HG03460 (cell line): ENCODE results near the gene COG1.

Source experiments
- ATAC-seq: cut with Tn5 transposase; IDR thresholded peaks from one replicate; pipeline ENCODE4 v1.9.1; 2021; ENCODE audit not compliant: unreplicated experiment

The COG1 gene

DNA sequence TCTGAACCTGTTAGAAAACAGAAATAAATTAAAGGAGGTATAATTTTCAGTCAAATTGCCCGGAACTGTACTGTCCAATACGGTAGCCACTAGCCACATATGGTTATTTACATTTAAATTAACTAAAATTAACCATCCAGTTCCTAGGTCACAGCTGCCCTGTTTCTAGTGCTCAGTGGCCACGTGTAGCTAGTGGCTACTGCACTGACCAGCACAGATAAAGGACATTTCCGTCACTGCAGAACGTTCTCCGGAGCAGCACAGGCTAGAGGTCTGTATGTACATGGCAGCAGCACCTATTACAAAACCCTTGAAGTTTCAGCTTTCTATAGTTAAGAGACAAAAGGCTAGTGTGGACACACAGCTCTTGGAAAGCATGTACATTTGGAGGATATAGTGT lies 35.1 kb downstream of the COG1 start:
- ATAC-seq = no peak

GRCh38 chr17:73228748-73229236 lies 35.9 kb downstream of the COG1 start:
- ATAC-seq = peak; percentile 30

GRCh38 chr17:73230088-73230487 lies 37.2 kb downstream of the COG1 start:
- ATAC-seq = no peak

- ATAC-seq = no peak
Measured at GRCh38 chr17:73231395-73231794, 38.5 kb downstream of the COG1 start.

DNA sequence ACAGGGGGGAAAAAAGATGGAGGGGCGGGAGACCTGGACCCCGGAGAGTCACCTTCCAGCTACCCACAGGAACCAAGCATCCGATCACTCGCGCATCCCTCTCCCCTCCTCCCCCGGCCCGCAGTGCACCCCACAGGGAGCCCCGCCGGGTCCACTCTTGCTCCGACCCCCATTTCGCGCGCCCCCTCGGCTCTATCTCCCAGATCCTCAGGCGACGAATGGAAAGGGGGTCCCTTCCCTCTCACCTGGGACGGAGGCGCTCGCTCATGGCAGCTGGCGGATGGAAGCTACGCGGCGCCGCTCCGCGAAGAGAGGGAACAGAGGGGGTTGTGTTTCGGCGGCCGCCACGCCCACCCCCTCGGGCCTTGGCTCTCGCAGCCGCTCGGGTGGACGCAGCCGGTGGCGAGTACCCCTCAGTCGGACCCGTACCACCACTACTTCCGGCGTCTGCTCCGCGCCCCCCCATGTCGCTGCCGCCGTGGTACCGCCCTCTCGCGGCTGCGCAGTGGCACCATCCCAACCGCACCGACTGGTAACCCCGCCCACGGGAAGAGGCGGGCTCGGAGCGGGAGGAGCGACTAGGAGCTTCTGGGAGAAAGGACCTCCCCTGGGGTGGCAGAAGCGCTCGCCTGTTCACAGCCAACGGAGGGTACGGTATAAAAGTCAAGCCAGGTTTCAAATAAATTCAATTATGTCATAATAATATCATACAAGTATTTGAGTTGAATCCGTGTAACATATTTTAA lies 39.2 kb downstream of the COG1 start:
- peak; percentile 73 for ATAC-seq

DNA sequence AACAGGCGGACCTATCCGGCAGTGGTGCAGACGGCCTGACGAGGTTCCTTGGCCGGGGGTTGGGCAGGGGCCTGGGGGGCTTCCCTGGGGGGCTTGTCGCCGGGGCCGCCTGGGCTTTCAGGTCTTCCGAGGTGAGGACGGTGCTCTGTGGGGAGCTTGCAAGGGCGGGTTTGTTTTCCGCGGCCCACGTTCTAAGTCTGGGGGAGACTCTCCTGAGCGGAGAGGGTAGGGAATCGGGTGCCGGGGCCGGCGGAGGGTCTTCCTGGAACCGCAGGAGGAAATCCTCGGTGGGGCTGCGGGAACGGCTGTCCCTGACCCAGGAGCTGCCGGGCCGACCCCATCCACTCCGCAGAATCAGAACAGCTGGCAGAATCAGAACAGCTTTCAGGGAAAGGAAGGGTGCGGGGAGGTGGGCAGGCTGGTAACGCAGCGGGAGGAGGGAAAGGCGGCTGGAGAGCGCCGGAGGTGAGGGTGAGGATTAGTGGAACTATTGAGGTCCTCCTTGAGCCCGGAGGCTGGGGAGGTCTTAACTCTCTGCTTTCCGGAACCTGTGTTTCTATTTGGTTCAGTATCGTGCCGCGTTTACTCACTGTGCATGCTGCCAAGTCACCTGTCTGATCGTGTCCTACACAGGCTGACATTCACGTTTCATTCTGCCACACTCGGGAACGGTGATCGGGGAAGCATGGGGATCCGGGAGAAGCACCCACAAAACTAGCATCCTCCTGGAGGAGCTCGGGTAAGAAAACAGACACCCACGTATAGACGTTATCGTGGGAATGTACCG lies 39.9 kb downstream of the COG1 start:
- peak; percentile 24 for ATAC-seq

DNA sequence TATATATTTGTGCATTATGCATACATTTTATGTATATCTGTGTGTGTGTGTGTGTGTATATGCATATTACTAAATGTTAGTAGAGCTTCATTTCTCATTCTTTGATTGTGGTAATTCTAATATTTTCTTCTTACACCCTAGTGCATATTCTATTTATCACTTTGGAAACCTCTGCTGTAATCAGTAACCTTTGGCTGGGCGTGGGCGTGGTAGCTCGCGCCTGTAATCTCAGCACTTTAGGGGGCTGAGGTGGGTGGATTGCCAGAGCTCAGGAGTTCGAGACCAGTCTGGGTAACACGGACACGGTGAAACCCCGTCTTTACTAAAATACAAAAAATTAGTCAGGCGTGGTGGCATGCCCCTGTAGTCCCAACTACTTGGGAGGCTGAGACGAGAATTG lies 41.9 kb downstream of the COG1 start:
- ATAC-seq = no peak

GRCh38 chr17:73237714-73238113 lies 44.9 kb downstream of the COG1 start:
- ATAC-seq = no peak

GRCh38 chr17:73240561-73240960 lies 47.7 kb downstream of the COG1 start:
- no peak for ATAC-seq

GRCh38 chr17:73247726-73248125 lies 54.9 kb downstream of the COG1 start:
- ATAC-seq = no peak

DNA sequence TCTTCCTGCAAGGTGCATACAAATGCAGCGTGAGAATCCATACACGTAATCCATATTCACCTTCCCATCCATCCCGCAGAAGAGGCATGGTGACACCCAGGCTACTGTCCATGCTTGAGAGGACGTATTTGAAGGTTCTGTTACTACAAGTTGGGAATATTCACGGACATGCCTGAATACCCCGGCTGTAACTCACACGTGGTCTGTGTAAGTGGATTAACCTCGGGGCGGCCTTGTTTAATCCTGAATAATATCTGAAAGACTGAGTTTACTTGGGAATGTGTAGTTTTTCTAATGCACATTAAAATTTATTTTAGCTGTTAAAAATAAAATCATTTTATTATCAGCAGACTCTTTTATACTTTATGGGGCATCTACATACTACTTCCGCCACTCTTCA lies 55.7 kb downstream of the COG1 start:
- no peak for ATAC-seq

- no peak for ATAC-seq
Measured at GRCh38 chr17:73249700-73250099, 56.8 kb downstream of the COG1 start.

DNA sequence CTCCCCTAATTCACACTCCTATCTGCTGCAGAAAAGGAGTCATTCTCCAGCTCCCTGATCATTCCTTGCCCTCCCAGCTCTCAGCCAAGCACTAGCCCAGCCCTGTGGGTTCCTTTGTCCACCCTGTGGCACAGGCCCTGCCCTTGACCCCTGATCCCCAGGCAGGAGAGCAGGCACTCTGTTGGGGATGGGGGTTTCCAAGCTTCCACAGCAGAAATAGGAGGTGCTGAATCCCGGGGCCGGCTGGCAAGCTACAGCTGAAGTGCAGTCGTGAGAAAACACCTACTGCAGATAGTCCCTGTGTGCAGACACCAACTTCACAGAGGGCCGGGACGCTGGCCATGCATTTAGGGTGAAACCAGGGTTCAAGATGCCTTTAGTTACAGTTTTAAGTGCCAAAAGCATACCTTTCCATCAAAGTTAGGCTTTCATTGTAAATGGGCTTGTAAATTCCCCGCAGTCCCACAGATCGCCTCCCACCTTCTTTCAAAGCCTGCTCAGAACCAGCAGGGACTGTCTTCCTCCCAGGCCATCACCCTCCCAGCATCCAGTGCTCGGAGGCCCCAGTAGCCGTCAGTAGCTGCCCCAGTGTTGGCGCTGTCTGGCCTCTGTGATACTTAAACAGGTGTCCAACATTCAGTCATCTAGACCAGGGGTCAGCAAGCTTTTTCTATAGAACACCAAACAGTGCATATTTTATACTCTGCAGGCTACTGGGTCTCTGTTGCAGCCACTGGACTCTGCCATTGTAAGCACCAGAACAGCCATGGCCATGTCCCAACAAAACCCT lies 58.2 kb downstream of the COG1 start:
- no peak for ATAC-seq

GRCh38 chr17:73251871-73252270 lies 59.0 kb downstream of the COG1 start:
- no peak for ATAC-seq

DNA sequence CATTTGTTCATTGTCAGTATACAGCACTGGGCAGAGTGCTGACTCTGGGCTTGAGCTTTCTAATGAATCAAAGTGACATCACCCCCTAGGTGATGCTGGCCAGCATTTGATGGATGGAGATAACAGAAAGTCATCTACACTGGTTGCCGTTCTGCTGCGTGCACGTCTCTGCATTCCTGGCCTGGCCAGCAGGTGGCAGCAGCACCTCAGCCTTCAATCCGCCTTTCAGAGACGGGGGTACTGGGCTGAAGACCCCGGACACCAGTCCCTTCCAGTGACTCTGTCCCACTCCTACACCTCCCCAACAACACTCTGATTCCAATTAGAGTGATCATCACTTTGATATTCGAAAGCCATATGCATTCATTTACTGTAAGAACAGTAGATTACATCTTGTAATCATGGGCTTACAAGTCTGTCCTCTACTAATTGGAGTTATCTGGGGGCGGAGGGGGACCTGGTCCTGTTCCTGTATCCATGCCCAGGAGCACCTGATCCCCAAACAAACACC lies 62.9 kb downstream of the COG1 start:
- ATAC-seq = no peak

DNA sequence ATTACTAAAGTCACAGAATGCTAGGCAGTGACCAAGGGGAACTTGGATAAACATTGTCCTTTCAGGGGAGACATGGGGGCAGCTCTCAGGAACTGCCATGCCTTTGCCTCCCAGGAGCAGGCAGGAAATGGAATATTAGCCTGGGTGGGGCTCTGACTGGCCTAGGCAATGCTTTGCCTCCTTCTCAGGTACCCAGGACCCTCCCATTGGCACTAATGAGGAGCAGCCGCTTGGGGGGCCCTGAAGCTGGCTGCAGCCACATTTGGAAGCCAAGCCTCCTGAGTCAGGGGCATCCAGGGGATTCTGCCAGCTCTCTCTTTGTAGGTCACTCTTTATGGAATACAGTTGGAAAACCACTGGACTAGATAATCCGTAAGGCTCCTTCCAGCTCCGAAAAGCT lies 63.4 kb downstream of the COG1 start:
- no peak for ATAC-seq

GRCh38 chr17:73257516-73257915 lies 64.7 kb downstream of the COG1 start:
- ATAC-seq = no peak
